GM12892 (cell line): ENCODE data around the gene ATG10.
"Not testable (repeated sequence)": the region's sequence is repeated elsewhere in the genome, so short reads cannot be mapped to it uniquely, and the experiment has no call there.

ENCODE experiments used
- DNase-seq: peaks from one replicate; pipeline ENCODE4 v3.0.0; 2011; ENCODE audit not compliant: insufficient read length
- FAIRE-seq: peaks from 2 replicates; lab custom pipeline; 2011; peaks lifted over from hg19 to GRCh38; lab: Jason Lieb, UNC
- POLR2A ChIP-seq: IDR thresholded peaks from 2 replicates; pipeline ENCODE4 v1.6.1; 2011; ENCODE audit warnings: low read depth, low read length, control low read depth
- POLR2AphosphoS5 ChIP-seq: IDR thresholded peaks from 2 replicates; pipeline ENCODE4 v1.6.1; 2011; ENCODE audit warnings: low read depth, low read length, control low read depth
- TAF1 ChIP-seq: IDR thresholded peaks from 2 replicates; pipeline ENCODE4 v1.6.1; 2011; ENCODE audit warnings: low read depth, mild to moderate bottlenecking, control low read depth, low read length, borderline replicate concordance

The ATG10 gene

DNA sequence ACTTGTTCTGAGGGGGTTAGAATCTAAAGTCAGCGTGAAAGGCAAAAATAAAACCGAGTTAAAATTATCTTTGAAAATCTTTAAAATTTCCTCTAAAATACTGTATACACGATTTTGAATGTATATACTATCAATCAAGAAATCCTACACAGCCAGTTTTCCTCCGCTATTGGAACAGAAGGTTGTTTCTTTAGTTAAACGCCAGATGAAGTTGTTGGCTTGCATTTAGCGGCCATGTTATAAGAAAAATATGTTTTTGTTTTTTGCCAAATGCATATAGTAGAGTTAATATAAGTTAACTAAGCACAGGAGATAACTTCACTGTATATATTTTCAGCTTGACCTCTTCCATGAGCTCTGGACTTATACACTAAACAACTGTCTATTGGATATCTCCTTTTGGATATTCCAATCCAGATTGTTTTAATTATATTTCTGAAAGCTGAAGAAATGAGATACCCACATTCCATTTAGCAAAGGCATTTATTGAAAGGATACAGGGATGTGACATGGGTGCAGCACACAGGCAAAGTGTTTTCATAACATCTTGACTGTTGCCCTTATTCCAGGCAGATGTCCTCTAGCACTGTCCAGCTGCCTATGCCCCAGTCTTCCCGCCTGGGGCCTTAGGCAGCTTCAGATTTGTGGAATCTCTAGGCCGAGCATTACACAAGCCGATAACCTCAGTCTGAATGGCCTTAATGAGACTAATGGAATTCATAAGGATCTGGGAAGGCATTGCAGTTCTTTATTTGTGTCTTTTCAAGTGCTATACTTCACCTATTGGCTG, 10.0 kb upstream of the ATG10 start:
- TF ChIP-seq POLR2AphosphoS5 = no peak
- no peak for TF ChIP-seq POLR2A
- TF ChIP-seq TAF1 = no peak
- no peak for FAIRE-seq

DNA sequence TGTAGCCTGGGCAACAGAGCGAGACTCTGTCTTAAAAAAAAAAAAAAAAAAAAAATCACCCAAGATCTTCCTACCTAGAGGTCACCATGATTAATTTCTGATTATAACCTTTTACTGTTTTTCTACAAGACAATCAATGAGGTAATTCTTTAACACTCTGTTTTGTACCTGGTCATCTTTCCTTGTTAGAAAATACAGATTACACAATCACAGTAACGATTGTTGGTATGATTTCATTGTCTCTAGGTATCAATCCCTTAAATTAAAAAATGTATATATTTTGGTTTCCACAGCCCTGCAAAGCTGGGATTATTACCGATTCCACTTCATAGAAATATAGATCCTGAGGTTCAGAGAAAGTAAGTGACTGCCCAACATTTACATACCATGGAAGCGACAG, 8.3 kb upstream of the ATG10 start:
- TF ChIP-seq POLR2A (no peak), POLR2AphosphoS5 (no peak), TAF1 (no peak)
- no peak for DNase-seq
- no peak for FAIRE-seq

More for the DNA sequence above, 10.0 kb upstream of the ATG10 start:
- no peak for DNase-seq

DNA sequence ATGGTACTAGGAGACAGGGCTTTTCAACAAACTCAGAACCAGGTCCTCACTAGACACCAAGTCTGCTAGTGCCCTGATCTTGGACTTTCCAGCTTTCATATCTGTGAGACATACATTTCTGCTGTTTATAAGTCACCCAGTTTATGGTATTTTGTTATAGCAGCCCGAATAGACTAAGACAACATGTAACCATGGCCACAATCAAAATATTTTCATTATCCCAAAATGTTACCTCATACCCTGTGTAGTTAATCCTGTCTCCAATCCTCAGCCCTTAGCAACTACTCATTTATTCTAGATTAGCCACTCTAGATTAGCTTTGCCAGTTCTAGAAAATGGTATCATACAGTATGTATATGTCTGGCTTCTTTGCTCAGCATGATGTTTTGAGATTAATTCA, 6.3 kb upstream of the ATG10 start:
- DNase-seq = no peak
- TF ChIP-seq TAF1 (no peak), POLR2A (no peak), POLR2AphosphoS5 (no peak)
- no peak for FAIRE-seq

DNA sequence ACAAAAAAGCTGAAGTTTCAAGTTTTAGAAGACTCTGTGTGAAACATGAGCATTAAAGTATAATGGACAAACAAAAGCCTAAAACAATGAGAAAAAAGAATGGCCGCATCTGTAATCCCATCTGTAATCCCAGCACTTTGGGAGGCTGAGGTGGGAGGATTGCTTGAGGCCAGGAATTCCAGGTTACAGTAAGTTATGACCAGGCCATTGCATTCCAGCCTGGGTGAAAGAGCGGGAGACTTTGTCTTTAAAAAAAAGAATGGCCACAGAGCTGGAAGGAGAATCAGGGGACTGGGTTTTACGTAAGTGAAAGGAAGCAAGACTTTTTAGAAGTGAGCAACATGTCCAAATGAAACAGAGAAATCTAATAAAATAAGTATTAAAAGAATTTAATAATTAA, 2.6 kb upstream of the ATG10 start:
- no peak for TF ChIP-seq TAF1
- no peak for TF ChIP-seq POLR2A
- TF ChIP-seq POLR2AphosphoS5 = no peak
- no peak for FAIRE-seq
- no peak for DNase-seq

DNA sequence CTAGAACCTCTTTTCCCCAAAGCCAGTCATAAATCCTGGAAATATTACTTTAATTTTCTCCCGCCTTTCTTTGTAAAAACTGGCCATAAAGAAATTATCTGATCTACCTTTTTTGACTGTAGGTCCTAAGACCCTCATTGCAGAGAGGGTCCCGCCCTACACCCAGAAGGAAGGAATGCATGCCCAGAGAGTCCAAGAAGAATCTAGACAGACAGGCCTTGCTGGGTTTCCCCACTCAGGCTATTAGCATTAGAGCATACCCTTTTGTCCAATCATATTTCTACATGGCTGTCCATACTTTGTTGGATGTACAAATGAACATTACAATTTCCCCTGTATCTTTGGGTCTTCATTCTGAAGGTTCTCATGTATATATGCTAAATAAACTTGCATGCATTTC, 1.9 kb upstream of the ATG10 start:
- FAIRE-seq (no peak), DNase-seq (no peak)
- TF ChIP-seq TAF1 (no peak), POLR2A (no peak), POLR2AphosphoS5 (no peak)

DNA sequence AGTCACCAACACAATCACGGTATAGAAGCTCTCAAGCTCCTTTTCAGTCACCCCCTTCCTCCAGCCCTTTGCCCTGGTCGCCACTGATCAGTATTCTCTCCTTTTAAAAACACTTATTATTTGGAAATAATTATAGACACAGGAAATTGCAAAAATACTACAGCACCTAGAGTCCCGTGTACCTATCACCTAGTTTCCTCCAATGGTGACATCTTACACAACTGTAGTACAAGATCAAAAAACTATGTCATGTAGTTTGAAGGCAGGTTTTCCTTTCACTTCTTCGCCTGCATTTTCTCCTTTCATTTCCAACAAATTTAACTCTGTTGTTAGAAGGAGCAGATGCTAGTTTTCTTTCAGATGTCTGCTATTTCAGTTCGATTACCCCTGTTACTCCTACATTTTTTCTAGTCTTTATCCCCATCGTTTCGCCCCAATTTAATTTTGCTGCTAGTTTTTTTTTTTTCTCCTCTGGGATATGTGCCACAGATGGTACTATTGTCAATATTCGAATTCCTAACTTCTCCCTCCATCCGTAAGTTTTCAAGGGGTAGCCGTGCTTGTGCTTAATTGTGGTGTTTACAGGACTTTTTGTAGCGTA, 612 bp upstream of the ATG10 start:
- DNase-seq (no peak), FAIRE-seq (peak; percentile 54)
- TF ChIP-seq POLR2AphosphoS5 (no peak), POLR2A (no peak), TAF1 (no peak)

DNA sequence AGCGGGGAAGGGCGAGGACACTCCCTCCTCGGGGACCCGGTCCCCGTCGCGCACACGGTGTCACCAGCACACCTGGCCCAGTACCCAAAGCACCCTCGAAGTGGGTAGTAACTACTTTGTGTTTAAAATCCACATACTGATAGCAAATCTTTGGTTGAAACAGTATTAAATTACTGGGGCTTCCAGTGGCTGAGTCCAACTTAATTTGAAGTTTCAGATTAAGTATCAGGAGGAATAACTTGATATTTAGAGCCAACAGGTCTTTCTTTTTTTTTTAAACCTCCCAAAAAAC, 615 bp downstream of the ATG10 start:
- no peak for DNase-seq
- no peak for TF ChIP-seq TAF1
- no peak for TF ChIP-seq POLR2AphosphoS5
- no peak for FAIRE-seq

DNA sequence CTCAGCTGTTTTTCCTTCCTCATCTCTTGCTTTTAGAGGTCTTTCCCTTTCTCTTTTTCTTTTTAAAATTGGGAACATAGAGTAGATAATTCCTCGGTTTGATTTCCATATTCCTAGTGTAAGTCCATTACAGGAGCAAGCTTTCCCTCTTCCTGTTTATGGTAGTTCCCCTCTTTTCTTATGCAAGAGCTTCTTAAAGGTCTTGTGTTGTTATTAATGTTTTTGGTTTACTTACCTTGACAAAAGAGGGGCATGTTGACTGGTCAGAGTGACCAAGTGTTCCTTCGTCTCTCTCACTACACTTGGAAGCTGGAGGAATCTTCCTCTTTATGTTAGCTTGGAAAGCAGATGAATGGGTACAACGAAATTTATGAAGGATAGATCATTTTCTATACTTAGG, 8.3 kb downstream of the ATG10 start:
- FAIRE-seq (no peak), DNase-seq (no peak)
- TF ChIP-seq POLR2AphosphoS5 = no peak
- no peak for TF ChIP-seq POLR2A
- no peak for TF ChIP-seq TAF1

DNA sequence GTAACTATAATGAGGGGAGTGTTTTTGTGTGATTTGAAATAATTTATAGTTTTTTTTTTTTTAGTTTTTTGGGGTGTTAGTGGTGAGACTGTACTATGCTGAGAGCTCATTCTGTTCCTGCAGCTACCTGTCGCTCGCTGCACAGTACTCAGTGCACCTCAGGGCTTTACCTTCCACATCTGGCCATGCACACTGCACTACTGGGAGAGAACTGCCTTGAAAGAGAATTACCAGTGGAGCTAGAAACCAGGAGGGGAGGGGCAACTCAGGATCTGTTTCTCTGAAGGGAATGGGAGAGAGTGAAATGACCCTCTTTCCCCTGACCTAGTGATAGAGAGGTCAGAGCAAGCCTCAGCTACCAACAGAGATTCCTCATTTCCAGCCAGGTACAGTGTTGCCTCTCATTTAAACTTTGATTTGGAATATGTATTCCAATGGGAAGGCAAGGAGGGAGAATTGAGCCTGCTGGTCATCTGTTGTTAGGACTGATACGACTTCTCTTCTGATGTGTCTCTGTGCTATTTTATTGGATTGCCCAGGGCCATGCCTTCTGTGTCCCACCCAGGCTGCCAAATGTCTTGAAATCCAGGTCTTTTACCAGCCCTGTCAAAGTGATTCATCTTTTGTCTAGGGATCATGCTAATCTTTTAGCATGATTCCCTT, 8.9 kb downstream of the ATG10 start:
- DNase-seq = no peak
- no peak for FAIRE-seq
- TF ChIP-seq TAF1 = no peak
- no peak for TF ChIP-seq POLR2AphosphoS5
- no peak for TF ChIP-seq POLR2A

DNA sequence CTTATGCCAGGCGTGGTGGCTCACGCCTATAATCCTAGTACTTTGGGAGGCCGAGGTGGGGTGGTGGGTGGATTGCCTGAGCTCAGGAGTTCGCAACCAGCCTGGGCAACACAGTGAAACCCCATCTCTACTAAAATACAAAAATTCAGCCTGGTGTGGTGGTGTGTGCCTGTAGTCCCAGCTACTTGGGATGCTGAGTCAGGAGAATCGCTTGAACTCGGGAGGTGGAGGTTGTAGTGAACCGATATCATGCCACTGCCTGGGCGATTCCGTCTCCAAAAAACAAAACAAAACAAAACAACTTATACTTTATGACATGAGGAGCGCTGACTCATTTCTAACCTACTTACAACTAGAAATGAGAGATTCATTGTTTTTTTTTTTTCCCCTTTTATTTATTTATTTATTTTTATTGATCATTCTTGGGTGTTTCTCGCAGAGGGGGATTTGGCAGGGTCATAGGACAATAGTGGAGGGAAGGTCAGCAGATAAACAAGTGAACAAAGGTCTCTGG, 10.4 kb downstream of the ATG10 start:
- FAIRE-seq, DNase-seq: not testable (repeated sequence)

DNA sequence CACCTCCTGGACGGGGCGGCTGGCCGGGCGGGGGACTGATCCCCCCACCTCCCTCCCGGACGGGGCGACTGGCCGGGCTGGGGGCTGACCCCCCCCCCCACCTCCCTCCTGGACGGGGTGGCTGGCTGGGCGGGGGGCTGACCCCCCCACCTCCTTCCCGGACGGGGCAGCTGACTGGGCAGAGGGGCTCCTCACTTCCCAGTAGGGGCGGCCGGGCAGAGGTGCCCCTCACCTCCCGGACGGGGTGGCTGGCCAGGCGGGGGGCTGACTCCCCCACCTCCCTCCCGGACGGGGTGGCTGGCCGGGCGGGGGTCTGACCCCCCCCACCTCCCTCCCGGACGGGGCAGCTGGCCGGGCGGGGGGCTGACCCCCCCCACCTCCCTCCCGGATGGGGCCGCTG, 11.3 kb downstream of the ATG10 start:
- DNase-seq, FAIRE-seq: not testable (repeated sequence)

DNA sequence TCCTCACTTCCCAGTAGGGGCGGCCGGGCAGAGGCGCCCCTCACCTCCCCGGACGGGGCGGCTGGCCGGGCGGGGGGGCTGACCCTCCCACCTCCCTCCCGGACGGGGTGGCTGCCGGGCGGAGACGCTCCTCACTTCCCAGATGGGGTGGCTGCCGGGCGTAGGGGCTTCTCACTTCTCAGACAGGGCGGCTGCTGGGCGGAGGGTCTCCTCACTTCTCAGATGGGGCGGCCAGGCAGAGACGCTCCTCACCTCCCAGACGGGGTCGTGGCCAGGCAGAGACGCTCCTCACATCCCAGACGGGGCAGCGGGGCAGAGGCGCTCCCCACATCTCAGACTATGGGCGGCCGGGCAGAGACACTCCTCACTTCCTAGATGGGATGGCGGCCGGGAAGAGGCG, 11.7 kb downstream of the ATG10 start:
- not testable (repeated sequence) for DNase-seq, FAIRE-seq
